Measurements from ENCODE around the gene TNC.
"Not testable (repeated sequence)": the region's sequence is repeated elsewhere in the genome, so short reads cannot be mapped to it uniquely, and the experiment has no call there.

Gene TNC

GRCh38 chr9:115134941-115135340, 17.0 kb upstream of the TNC start:
- no peak for DNase-seq

GRCh38 chr9:115133649-115134048, 15.7 kb upstream of the TNC start:
- no peak for DNase-seq

GRCh38 chr9:115132648-115133047, 14.7 kb upstream of the TNC start:
- no peak for DNase-seq

- no peak for DNase-seq
Observed at GRCh38 chr9:115130176-115130575, 12.2 kb upstream of the TNC start.

GRCh38 chr9:115128726-115129125, 10.8 kb upstream of the TNC start:
- DNase-seq: not testable (repeated sequence)

DNA sequence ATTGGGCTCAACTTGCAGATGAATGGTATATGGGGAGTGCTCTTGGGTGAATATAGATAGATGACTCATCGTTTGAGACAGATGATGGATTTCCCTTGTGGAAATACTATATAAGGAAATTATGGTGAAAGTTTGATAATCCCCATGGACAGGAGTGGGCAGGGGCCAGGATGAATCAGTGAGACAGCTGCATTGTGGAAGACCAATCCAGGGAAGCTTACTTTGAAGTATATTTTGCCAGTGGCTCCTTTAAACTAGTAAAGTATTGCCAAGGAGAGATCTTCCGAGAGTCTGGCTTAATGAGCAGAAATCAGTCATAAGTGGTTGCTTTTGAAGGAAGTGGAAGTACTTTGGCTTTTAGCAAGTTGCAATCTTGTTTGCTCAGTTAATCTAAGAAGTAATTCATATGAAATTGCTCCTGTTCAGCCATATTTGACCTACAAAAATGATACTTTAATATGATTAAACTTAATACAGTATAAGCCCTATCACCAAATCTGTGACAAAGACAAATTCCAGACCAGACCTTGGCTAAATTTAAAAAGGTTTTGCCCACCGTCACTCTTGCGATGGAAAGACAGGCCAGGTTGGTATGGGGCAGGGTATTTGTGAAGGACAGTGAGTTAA, 9.3 kb upstream of the TNC start:
- DNase-seq: no peak

DNA sequence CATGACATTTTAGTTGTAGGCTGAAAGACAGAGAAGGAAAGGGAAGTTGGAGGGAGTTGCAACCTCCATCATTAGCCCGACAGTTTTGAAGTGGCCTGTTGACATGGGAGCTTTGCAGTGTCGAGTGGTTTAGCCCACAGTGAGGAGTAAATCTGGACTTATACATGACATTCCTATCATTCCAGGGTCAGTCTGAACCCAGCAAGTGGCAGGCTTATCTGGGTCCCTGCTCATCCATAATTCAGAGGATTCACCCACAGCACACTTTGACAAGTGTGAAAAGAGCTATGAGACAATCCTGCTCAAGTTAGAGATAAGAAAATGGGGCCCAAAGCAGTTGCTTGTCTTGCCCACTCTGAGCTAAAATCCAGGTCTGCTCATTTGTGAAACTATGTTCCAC, 8.4 kb upstream of the TNC start:
- DNase-seq: no peak

GRCh38 chr9:115122937-115123336, 5.0 kb upstream of the TNC start:
- DNase-seq: no peak

DNA sequence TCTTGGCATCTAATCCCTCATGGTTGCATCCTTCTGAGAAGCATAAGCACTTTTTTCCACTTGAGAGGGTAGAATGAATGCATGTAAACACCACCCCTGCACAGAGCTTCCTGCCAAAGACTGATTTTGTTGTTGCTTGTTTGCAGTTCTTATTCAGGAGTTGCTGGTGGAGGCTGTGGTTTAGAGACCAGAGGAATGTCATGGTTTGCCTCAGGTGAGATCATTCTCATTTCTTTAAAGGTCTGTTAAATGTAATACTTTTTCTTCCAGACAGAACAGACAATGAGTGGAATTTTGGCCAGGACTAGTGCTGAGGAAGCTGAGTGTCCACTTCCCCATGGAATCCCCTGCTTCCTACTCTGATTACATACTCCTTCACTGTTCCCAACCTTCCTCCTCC, 3.2 kb upstream of the TNC start:
- no peak for DNase-seq

- no peak for DNase-seq
Observed at GRCh38 chr9:115118879-115119218, 892 bp upstream of the TNC start.

GRCh38 chr9:115116421-115117284, 1.3 kb downstream of the TNC start:
- no peak for DNase-seq

GRCh38 chr9:115115924-115116323, 2.0 kb downstream of the TNC start:
- no peak for DNase-seq

DNA sequence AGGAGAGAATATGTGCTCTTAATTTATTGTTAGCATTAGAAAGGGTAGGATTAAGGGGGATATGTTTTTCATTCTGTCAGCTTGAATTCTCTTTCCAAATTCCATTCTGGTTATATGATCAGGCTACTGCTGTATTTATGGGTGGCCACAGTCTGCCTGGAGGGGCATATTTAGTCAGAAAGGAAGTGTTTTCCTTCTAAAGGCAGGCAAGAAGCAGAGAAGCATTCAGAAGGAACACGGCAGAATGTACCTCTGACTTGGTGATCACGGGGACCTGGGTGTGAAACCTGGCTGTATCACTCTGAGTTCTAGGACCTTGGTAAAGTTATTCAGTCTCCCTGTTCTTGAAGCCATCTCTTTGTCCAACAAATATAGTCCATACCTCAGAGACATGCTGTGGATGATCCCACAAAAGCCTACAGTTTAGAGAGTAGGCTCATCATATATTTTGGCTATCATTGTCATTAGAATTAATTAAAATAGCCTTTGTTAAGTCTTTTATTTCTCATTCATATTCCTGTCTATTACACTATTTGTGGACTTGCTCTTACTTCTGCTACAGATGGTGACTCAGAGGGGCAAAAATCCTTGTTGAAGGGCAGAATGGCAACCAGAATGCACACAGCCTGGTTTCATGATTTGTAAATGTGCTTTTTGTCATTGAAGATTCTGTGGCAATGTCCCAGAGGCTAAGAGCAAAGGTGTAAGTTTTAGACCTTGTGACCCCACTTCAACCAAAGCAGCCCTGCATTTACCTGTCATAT, 2.7 kb downstream of the TNC start:
- DNase-seq: no peak

DNA sequence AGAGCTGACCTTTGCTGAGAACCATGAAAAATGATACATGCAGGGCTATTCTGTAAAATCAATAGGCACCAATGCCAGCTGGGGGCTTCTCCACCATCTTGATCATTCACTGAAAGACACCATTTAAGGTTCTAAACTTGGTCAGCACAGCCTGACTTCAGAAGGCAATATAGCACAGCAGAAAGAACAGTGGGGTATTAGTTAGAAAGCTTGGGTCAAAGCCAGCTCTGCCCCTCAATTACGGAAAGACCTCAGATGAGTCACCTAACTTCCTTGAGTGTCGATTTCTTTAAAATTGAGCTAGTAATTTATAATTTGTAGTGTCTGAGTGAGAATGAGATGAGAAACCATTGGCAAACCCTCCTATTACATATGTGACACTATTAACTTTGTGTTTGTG, 3.4 kb downstream of the TNC start:
- DNase-seq: no peak

- no peak for DNase-seq
Observed at GRCh38 chr9:115114084-115114483, 3.9 kb downstream of the TNC start.

DNA sequence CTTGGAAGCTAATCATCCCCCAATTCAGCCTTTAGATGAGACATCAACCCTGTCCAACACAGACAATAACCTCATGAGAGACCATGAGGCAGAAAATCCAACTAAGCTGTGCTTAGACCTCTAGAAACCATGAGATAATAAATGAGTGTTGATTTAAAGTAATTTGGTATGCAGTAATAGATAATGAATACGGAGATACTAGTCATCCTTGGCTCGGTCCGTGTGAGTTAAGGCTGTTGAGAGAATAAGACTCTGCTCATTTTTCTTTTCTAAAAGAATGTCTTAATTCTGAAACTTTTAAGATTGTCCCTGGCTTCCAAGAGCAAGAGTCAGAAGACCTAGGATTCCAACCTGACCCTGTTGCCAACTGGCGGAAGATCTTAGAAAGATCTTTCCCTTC, 6.1 kb downstream of the TNC start:
- DNase-seq: no peak

DNA sequence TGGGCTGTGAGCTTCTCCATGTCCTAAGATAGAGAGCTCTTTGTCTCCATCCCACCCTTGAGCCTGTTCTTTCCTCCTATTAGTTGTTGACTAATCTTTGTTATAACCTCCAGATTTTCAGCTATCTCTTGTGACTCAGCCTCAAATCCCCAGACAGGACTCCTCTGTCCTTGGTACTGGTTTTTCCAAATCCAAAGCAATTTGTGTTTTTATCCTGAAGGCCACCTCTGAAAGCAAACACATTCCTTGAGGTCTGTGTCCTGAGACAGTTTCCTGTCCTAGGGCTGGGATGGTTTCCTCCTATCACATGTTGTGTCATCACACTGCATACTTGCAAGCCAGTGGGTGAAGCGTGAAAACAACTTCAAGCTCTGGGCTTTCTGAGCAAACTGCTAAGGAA, 8.5 kb downstream of the TNC start:
- no peak for DNase-seq

DNA sequence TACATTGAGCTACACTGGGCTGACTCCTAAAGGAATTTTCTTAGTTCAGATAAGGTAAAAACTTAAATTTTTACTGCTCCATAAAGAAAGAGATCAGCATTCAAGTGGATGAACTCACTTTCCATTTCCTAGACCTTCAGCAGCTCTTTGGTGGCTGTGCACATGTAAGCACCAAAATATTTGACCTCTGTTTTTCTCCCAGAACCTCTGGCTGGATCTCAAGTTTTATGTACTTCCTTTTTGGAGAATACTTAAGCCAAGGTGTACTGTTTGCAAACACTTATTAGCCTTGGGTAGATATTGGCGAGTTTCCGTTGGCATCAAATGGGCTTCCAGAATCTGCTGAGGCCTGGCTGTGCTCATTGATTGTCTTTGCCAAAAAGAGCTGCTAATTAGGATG, 10.3 kb downstream of the TNC start:
- no peak for DNase-seq

DNA sequence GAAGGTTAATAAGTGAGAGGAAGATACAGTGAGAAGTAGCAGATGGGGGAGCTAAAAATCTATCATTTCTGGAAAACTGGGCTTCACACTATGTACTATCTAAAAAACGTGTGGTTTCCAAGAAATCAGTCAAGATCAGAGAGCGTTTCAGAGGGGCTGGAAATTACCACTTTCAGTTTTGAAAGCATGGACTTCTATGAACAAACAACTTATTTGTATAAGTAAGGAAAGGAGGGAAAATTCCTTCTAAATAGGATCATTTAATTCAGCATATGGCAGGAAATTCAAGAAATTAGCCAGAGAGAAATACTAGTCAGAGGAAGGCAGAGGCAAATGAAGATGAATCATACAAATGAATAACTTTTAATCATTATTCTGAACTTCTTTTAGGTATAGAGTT, 11.3 kb downstream of the TNC start:
- DNase-seq: no peak

DNA sequence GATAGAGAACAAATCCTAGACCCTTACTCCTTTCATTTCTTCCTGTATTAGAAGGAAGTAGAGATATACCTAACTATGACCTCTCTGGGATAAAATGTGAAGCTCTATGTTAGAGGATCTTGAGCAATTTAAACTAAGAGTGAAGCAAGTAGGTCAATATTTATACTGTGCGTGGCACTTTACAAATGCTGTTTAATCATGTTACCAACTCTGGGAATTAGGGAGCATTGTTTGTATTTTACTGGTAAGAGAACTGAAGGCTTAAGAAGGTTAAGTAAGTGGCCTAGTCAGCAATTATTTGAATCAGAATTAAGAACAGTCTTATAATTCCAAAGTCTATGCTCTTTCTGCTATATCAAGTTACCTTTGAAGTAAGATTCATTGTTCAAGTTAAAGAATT, 12.0 kb downstream of the TNC start:
- no peak for DNase-seq

DNA sequence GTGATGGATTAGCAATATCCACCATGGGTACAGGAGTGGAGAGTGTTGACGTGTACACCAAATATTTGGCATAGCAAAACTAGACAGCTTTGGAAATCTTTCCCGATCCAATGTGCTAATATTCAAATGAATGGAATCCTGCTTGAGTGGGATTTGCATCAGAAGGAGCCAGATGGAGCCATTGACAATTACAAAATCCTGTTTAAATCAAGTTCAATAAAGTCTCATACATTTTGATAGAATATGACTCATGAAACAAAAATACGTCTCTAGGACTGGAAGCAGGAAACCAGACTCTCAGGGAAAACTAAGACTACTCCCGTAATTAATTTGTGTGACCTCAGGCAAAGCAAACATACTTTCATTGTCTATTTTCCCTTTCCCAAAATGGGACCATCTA, 13.0 kb downstream of the TNC start:
- no peak for DNase-seq

- no peak for DNase-seq
Observed at GRCh38 chr9:115103746-115104477, 14.0 kb downstream of the TNC start.

GRCh38 chr9:115099901-115100300, 18.1 kb downstream of the TNC start:
- DNase-seq: no peak
